GM18868 (cell line): ENCODE measurements around the gene TP53.
A peak's percentile ranks its signal among the peaks of the same experiment; 100 is the strongest.

Experiments used
- ATAC-seq: cut with Tn5 transposase; IDR thresholded peaks from one replicate; pipeline ENCODE4 v1.9.1; 2021; ENCODE audit warnings: mild to moderate bottlenecking, moderate library complexity; ENCODE audit not compliant: unreplicated experiment

TP53 gene

DNA sequence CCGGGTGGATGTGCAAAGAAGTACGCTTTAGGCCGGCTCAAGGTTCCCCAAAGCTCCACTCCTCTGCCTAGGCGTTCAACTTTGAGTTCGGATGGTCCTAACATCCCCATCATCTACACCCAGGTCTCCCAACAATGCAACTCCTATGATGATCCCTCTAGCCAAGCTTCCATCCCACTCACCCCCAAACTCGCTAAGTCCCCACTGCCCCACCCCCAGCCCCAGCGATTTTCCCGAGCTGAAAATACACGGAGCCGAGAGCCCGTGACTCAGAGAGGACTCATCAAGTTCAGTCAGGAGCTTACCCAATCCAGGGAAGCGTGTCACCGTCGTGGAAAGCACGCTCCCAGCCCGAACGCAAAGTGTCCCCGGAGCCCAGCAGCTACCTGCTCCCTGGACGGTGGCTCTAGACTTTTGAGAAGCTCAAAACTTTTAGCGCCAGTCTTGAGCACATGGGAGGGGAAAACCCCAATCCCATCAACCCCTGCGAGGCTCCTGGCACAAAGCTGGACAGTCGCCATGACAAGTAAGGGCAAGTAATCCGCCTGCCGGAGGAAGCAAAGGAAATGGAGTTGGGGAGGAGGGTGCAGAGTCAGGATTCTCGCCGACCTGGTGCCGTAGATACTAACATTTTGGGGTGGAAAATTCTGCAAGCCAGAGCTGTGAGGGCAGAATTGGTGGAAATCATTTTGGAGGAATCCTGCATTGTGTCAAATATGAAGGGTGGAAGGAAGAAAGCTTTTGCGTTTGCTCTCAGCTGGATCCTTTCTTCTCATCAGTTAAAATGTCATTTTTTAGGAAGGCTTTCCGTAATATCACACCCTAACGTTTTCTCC, at the start of gene TP53:
TSS of gene TP53 (minus strand) at position 419 of the 836 bp plus-strand sequence. CDS start 10,896 bp downstream, outside the sequence.
- ATAC-seq = peak; percentile 41

DNA sequence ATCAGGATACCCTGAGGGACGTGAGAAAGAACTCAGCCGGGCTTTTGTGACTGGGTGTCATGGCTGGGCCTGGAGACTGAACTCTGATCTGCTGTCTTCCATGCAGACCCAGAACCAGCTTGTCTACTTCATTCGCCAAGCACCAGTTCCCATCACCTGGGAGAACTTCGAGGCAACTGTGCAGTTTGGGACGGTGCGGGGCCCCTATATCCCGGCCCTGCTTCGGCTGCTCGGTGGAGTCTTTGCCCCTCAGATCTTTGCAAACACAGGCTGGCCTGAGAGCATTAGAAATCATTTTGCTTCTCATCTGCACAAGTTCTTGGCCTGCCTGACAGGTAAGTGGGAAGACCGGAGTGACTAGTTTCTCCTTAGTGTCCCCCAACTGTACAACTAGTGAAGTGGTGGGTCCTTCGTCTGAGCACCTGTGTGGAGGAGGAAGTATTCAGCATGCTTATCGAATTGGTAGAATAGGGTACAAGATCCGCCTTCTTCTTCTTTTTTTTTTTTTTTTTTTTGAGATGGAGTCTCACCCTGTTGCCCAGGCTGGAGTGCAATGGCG, 45.8 kb upstream of the TP53 start:
- no peak for ATAC-seq

DNA sequence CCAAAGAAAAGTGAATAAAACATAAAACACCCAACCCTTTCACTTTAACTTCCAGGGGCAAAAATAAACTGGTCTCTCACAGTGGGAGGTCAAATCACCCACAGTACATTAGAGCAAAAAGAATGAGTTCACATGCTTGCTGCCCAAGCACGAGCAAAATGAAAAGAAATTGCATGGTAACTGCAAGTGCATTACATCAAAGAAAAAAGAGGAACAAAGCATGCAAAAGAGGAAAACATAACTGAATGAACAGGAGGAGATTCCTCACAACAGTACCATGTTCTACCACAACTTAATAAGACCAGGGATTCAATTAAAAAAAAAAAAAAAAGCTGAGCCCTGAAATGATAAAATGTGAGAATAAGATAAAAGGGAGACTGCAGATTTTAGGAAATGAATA, 42.5 kb upstream of the TP53 start:
- ATAC-seq = no peak

DNA sequence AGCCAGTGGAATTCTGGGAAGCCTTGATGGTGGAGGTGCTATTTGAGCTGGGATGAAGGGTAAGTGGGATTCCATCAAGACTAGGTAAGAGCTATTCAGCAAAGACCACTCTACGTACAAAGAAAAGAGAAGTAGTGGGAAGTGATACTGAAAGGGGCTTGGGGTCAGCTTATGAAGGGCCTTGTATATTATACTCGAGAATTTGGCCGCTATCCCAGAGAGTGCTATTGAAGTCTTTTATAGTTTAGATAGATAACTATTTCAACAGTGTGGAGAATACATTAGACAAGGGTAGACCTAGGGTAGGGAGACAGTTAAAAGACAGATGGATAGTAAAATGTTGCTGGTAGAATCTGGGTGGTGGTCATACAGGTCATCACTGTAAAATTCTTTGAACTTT, 40.6 kb upstream of the TP53 start:
- ATAC-seq = no peak

DNA sequence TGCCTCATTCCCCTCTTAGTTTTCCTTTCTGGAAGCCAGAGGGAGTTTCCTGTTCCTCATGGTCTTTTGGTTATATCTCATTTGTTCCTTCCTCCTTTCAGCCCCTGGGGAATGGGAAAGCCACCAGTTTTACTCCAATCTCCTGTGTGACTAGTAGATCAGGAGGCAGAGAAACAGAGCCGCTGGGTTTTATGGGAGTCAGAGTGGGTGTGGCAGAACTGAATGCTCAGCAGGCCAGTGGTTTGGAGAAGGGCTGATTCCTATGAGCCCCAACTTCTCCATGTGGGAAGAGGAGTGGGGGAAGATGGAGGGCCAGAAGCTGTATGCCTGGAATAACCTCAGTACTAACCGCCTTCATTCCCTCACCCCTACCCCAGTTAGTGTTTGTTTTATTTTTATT, 34.3 kb upstream of the TP53 start:
- no peak for ATAC-seq

DNA sequence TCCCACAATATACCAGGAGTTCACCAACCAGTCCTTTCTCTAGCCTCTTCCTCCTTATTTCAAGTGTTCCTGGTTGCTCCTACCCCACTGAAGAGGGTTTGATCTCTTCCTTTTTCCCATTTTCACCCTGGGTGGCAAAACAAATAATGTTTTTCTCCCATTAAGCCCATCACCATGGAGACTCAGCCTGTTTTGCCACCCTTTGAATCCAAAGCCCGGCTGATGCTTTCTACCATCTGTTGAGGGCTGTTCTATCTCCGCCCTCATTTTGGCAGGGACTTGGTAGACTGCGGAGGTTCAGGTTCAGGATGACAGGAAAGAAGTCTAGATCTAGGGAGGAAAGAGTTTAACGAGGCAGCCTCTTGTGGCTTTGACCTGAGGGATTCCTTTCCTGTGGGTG, 32.8 kb upstream of the TP53 start:
- no peak for ATAC-seq

DNA sequence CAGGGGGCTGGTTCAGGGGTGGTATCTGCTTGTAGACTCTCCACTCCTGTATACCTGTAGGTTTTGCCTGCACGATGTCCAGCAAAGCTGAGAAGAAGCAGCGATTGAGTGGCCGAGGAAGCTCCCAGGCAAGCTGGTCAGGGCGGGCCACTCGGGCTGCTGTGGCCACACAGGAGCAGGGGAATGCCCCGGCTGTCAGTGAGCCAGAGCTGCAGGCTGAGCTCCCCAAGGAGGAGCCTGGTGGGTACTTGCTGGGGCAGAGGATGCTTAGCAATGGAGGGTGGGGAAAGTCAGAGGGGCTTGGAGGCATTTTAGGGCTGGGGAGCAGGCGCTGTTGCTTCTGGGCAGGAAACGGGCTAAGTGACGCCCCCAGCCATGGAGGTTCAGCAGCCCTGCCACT, 32.4 kb upstream of the TP53 start:
- no peak for ATAC-seq

DNA sequence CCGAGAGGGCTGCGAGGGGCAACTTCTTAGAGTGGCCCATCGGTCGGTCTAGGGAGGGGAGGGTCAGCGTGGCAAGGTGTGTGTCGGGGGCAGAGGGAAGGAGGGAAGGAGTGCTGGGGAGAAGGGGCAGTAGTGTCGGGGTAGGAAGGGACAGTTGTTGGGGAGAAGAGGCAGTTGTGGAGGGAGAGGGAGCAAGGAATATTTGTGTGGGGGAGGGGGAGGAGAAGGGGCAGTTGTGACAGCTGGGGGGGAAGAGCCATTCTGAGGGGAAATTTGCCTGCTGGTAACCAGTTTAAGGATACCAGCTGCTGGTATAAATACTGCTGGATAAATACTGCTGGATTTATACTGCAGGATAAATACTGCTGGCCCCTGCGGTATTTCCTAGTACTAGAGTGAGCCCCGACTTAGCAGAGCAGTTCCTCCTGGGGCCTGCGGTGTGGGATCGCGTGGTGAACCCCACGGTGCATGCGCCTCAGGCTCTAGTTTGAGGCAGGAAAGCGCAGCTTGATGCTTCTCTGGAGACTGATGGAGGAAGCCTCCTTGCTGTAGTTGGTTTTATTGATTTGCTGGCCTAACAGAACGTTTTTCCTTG, 30.6 kb upstream of the TP53 start:
- ATAC-seq = no peak

DNA sequence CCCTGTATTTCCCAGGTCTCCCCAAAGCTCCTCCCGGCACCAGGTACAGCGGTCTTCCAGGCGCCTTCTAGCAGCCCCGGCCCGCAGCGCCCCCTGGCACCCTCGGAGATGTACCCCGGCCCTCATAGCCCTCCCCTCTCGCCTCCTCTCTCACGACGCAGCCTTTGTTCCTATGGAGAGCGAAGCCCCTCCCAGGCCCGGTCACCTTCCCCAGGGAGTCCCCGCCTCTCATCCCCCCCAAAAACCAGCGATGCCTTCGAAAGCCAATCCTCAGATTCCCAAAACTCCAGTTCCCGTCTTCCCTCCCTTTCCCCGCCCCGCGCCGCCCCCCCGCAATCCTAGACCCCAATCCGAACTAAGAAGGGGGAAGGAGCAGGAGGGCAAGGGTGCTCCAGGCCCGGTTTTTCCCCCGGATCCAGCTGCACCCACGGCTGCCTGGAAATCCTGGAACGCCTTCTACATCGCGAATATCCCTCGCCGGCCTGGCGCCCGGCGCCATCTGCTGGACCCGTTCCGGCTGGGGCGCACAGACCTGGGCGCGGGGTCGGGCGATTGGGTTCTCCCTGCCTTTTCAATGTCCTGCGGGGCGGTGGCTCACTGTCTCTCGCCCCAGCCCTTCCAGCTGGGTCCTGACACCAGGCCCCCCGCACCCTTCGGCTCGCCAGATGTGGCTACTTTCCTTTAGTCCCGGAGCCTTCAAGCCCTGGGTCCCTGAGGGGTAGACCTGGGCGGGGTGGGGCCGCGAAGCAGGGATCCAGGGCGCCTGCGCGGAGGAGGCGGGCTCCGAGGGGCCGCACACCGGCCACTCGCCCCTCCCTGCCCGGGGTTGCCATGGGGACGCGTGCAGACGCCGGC, 29.8 kb upstream of the TP53 start, which contains the start of gene DNAH2:
TSS of gene DNAH2 (plus strand) at position 844 of the 855 bp plus-strand sequence. CDS start 1,991 bp downstream, outside the sequence.
- no peak for ATAC-seq

DNA sequence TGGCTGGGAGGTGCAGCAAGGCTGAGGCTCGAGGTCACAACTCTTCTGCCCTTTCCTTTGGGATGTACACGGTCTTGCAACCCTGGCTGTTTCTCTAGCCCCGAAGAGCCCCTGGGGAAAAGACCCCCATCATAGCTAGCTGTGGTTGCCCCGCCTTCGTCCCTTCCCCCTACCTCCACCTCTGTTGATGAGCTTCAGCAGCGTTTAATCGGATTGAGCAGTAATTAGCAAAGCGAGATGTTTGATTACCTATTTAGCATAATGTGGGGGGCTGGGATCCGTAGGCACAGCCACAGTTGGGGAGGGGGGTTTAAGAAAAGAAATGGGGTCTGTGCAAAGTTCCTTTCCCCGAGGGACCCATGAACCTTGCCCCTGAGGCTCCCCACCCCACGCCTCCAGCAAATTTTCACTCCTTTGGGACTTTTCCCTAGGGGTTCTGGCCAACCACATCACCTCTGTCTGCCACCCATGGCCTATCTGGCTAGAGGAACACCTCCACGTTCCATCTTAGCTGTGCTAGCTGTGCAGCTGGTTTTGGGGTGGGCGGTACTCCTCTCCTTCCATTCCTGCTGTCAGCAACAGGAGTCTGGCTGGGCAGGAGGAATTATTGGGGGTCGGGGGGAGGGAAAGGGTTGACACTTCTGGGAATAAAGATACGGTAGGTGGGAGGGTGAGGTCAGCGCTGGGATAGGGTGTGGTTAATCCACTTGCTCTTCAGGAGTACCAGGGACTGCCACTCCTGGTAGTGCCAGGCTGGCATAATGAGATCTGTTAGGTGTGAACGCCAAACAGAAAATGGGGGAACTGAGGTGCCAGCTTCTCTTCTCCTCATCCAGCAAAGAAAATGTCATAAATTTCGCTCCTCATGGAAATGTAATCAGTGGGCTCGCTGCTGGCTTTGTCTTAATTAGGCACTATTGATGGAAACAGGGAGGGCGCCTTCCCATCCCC, 28.9 kb upstream of the TP53 start:
- no peak for ATAC-seq

DNA sequence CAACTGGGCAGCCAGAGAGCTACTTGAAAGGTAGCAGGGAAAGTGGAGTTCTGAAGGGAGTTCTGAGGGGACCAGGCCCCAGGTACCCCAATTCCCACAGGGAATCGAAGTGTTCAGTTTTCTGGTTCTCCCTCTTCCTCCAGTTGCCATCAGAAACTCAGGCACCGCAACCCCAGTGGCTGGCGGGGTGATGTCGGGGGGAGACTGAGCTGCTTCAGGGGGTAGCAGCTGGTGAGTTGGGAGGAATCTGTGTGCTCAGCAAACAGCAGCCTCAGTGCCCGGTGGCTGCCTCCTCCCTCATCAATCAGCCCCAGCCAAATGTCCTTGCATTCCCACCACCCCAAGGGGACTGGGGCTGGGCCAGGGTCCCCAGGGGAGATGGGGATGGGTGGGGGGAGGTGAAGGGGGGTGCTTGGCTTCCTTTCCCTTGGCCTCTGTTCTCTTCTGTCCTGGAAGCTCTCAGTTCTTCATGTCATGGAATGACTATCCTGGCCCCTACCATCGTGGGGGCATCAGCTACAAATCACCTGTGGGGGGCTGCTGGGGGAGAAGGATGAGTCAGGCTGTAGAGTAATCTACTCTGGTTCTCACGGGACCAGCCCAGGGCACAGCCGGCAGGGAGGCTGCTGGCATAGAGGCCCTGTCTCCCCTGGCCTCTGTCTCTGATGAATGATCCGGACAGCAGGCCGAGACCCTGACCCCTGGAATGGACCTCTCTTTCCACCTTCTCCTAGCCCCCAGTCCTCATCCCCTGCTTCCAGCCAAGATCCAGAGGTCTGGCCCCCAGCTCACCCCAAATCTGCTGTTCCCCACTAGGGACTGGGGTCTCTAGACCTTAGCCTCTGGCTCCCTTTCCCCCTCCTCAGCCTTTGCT, 27.7 kb upstream of the TP53 start:
- no peak for ATAC-seq

DNA sequence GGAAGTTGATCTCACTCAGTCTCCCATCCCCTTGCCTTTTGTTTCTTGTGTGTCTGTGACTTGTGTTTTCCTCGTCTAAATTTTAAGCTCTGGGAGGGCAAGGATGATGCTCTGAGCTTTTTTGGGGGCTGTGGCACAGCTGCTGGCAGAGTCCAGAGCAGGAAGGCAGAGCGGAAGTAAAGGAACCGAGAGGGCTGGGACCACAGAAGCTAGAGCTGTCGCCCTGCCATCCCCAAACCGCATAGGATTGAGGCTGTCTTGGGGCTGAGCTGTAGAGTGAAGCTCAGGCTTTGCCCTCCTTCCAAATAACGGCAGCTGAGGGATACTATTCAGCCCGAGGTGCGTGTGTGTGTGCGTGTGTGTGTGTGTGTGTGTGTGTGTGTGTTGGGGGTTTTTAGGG, 26.5 kb upstream of the TP53 start:
- no peak for ATAC-seq

DNA sequence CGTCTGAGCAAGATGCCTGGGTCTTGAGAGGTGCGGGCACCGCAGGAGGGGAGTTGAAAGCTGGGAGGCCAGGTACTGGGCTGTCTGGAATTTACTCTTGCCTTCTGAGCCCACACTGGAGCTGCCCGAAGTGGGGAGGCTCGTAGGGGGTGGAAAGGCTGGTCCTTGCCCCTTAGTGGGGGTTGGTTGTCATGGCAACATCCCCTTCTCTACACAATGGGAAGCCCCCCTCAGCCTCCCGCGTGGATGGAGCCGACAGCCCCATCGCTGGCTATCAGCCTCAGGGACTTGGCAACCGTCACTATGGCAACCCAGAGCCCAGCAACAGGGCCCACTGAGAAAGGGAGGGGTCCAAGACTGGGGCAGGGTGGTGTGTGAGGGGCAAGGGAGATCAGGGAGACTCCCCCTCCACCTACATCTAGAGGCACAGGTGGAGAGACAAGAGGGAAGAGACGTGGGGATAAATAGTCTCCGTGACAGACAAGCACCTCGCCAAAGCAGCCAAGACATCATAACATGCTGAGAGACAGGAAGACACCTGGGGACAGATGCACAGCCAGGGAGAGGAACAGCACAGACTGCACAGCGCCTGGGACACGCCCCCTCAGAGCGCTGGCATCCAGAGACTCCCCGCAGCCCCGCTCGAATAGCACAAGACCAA, 25.0 kb upstream of the TP53 start:
- no peak for ATAC-seq

DNA sequence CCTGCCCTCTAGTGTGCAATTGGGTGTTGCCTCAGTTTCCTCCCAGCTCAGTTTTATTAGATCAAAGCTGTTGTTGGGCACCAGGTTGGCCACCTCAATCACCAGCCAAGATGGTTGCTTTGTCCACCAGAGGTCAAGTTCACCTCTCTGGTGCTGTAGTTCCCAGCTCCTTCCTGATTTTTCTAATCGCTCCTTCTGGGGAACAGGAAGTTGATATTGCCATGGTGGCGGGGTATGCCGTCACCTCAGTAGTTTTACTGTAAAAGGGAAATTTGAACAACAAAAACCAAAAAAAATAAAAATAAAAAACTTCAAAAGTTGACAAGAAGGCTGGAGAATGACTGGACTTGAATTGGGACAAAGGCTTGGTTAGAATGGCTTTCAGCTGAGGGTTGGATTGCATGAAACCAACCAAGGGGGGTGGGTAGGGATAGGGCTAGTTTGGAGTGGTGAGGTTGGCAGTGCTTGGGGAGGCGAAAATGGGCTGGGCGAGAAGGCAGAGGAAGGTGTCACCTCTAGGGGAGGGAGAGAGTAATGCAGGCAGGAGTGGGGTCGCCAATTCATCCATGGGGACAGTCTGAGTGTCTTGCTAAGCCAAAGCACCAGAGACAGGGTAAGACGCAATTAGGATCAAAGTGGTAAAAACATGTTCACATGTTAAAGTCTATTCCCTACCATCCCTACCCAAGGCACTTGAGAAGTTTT, 23.9 kb upstream of the TP53 start:
- no peak for ATAC-seq

DNA sequence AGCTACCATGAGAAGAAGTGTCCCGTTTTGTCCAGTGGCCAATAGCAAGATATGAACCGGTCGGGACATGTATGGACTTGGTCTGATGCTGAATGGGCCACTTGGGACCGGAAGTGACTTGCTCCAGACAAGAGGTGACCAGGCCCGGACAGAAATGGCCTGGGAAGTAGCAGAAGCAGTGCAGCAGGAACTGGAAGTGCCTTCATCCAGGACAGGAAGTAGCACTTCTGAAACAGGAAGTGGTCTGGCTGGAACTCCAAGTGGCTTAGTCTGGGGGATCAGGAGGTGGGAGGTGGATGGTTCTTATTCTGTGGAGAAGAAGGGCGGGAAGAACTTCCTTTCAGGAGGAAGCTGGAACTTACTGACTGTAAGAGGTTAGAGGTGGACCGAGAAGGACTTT, 23.0 kb upstream of the TP53 start:
- ATAC-seq = no peak

DNA sequence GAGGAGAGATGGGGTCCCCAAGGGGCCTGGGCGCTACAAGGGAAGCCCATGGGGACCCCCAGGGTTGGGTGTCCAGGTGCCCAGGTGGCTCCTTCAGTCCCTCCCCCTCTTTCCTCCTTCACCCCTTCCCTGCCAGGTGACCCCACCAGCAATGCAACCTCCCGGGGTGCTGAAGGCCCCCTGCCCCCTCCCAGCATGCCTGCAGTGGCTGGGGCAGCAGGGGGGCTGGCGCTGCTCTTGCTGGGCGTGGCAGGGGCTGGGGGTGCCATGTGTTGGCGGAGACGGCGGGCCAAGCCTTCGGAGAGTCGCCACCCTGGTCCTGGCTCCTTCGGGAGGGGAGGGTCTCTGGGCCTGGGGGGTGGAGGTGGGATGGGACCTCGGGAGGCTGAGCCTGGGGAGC, 21.7 kb upstream of the TP53 start:
- no peak for ATAC-seq

DNA sequence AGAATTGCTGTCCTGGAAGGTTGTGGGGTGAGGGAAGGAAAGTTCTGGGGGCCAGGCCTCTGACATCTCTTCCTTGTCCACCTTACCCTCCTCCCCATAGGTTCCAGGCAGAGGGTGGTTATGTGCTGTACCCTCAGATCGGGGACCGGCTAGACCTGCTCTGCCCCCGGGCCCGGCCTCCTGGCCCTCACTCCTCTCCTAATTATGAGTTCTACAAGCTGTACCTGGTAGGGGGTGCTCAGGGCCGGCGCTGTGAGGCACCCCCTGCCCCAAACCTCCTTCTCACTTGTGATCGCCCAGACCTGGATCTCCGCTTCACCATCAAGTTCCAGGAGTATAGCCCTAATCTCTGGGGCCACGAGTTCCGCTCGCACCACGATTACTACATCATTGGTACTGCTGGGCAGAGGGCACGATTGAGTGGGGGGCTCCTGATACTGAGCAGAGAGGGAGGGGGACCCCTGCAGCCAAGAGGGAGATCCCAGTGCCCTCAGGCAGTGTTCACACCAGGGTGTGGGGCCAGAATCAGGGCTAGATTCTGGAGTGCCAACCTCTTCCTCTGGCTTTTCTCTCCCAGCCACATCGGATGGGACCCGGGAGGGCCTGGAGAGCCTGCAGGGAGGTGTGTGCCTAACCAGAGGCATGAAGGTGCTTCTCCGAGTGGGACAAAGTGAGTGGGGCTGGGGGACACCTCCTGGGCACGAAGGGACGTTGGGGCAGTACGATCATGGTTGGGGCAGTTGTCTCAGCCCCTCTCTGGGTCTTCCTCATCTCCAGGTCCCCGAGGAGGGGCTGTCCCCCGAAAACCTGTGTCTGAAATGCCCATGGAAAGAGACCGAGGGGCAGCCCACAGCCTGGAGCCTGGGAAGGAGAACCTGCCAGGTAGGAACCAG, 20.8 kb upstream of the TP53 start:
- ATAC-seq = no peak
